Measurements from ENCODE around the gene DHRSX. TPM values are rescaled to one million over a fixed set of nuclear protein-coding genes. Genes with fewer than 3 reads are reported as not detected.
A peak's percentile ranks its signal among the peaks of the same experiment; 100 is the strongest.
"Not testable (repeated sequence)": the region's sequence is repeated elsewhere in the genome, so short reads cannot be mapped to it uniquely, and the experiment has no call there.

DHRSX gene
- polyA plus RNA-seq, 3 donors: 12.9 to 33.2 (median 28.3) TPM

GRCh38 chrX:2272337-2272736 lies 228.4 kb downstream of the DHRSX start:
- no peak overlapping the region for H3K27ac ChIP-seq (ENCODE audit: low read depth in 1 of 2, low read length in 2 of 2)
- intact Hi-C loops (cut with micrococcal nuclease): no loop called here
- Mint-ChIP-seq H3K36me3 (peaks cover 16 to 20% of the 10 kb centered on the region in 2 donors), H3K9me3 (peaks cover 2 to 7% (median 4%) of the 10 kb centered on the region in 7 donors), H3K4me1 (no peaks in the 10 kb centered on the region), H3K4me3 (no peak overlapping the region), H3K27me3 (ENCODE audit: low read depth in 3 of 3) (no peaks in the 10 kb centered on the region), H3K27ac (peak overlapping the region in 1 of 7 donors; percentile 41)
- no peak overlapping the region for H3K9ac ChIP-seq (ENCODE audit: insufficient read depth, low read length, poor library complexity, severe bottlenecking)
- H3K4me3 ChIP-seq (replicated peaks in 1 of 3; ENCODE audit: low read depth in 2 of 3, low read length in 3 of 3): no peak overlapping the region
- no peaks in the 10 kb centered on the region for H3K79me2 ChIP-seq (ENCODE audit: insufficient read depth, low read length)
- H3K4me1 ChIP-seq (ENCODE audit: control insufficient read depth in 1 of 2, insufficient read depth in 2 of 2, low read length in 2 of 2): no peaks in the 10 kb centered on the region
- DNase-seq: no peak
- 100% methylated on average over 2 of the region's 5 CpGs for WGBS (ENCODE audit: insufficient coverage)
- H3K36me3 ChIP-seq (replicated peaks in 1 of 2; ENCODE audit: control insufficient read depth in 1 of 2, insufficient read depth in 2 of 2, low read length in 2 of 2): peaks cover 0 to 17% of the 10 kb centered on the region in 2 donors
- no peak overlapping the region for H2AFZ ChIP-seq (ENCODE audit: insufficient read depth, low read depth, low read length, poor library complexity, severe bottlenecking)
- peaks cover 0 to 6% of the 10 kb centered on the region in 2 donors for H3K9me3 ChIP-seq (replicated peaks in 1 of 2; ENCODE audit: control insufficient read depth in 1 of 2, insufficient read depth in 1 of 2, low read length in 2 of 2)
- no peak for TF ChIP-seq CTCF (IDR thresholded peaks at IDR 0.05)
- no peaks in the 10 kb centered on the region for H3K27me3 ChIP-seq (ENCODE audit: control insufficient read depth in 2 of 2, insufficient read depth in 2 of 2, low read length in 2 of 2)
- no peaks in the 10 kb centered on the region for H4K20me1 ChIP-seq (ENCODE audit: insufficient read depth, low read length)
- no peak overlapping the region for H3K4me2 ChIP-seq (replicated peaks; ENCODE audit: extremely low read depth, low read length, poor library complexity, severe bottlenecking)

GRCh38 chrX:2271595-2271994 lies 229.2 kb downstream of the DHRSX start:
- H3K27me3 Mint-ChIP-seq (ENCODE audit: low read depth in 3 of 3); H3K4me3 ChIP-seq (replicated peaks in 1 of 3; ENCODE audit: low read depth in 2 of 3, low read length in 3 of 3); H3K9me3 ChIP-seq (replicated peaks in 1 of 2; ENCODE audit: control insufficient read depth in 1 of 2, insufficient read depth in 1 of 2, low read length in 2 of 2); H2AFZ ChIP-seq (ENCODE audit: insufficient read depth, low read depth, low read length, poor library complexity, severe bottlenecking); DNase-seq; H3K27me3 ChIP-seq (ENCODE audit: control insufficient read depth in 2 of 2, insufficient read depth in 2 of 2, low read length in 2 of 2); H3K9ac ChIP-seq (ENCODE audit: insufficient read depth, low read length, poor library complexity, severe bottlenecking); H3K4me3 Mint-ChIP-seq; H3K4me1 Mint-ChIP-seq; H3K27ac ChIP-seq (ENCODE audit: low read depth in 1 of 2, low read length in 2 of 2); H4K20me1 ChIP-seq (ENCODE audit: insufficient read depth, low read length); H3K9me3 Mint-ChIP-seq; H3K4me1 ChIP-seq (ENCODE audit: control insufficient read depth in 1 of 2, insufficient read depth in 2 of 2, low read length in 2 of 2); intact Hi-C loops (cut with micrococcal nuclease); H3K4me2 ChIP-seq (replicated peaks; ENCODE audit: extremely low read depth, low read length, poor library complexity, severe bottlenecking); H3K27ac Mint-ChIP-seq; H3K79me2 ChIP-seq (ENCODE audit: insufficient read depth, low read length): not testable (repeated sequence)
- H3K36me3 ChIP-seq (replicated peaks in 1 of 2; ENCODE audit: control insufficient read depth in 1 of 2, insufficient read depth in 2 of 2, low read length in 2 of 2): peaks cover 3 to 21% of the 10 kb centered on the region in 2 donors
- WGBS (ENCODE audit: insufficient coverage): 89% methylated on average over 5 of the region's 10 CpGs
- H3K36me3 Mint-ChIP-seq: peaks cover 21 to 22% of the 10 kb centered on the region in 2 donors

- 93% methylated on average over 4 of the region's 4 CpGs for WGBS (ENCODE audit: insufficient coverage)
- H3K27ac ChIP-seq (ENCODE audit: low read depth in 1 of 2, low read length in 2 of 2); H3K4me3 Mint-ChIP-seq; H3K27me3 ChIP-seq (ENCODE audit: control insufficient read depth in 2 of 2, insufficient read depth in 2 of 2, low read length in 2 of 2); H3K9ac ChIP-seq (ENCODE audit: insufficient read depth, low read length, poor library complexity, severe bottlenecking); intact Hi-C loops (cut with micrococcal nuclease); H3K4me3 ChIP-seq (replicated peaks in 1 of 3; ENCODE audit: low read depth in 2 of 3, low read length in 3 of 3); H2AFZ ChIP-seq (ENCODE audit: insufficient read depth, low read depth, low read length, poor library complexity, severe bottlenecking); H3K9me3 Mint-ChIP-seq; H3K4me1 ChIP-seq (ENCODE audit: control insufficient read depth in 1 of 2, insufficient read depth in 2 of 2, low read length in 2 of 2); DNase-seq; H3K27me3 Mint-ChIP-seq (ENCODE audit: low read depth in 3 of 3); H3K79me2 ChIP-seq (ENCODE audit: insufficient read depth, low read length); H3K27ac Mint-ChIP-seq; H3K4me2 ChIP-seq (replicated peaks; ENCODE audit: extremely low read depth, low read length, poor library complexity, severe bottlenecking); H3K4me1 Mint-ChIP-seq; H3K9me3 ChIP-seq (replicated peaks in 1 of 2; ENCODE audit: control insufficient read depth in 1 of 2, insufficient read depth in 1 of 2, low read length in 2 of 2); H4K20me1 ChIP-seq (ENCODE audit: insufficient read depth, low read length): not testable (repeated sequence)
- H3K36me3 ChIP-seq (replicated peaks in 1 of 2; ENCODE audit: control insufficient read depth in 1 of 2, insufficient read depth in 2 of 2, low read length in 2 of 2): peaks cover 10 to 29% of the 10 kb centered on the region in 2 donors
- peaks cover 29% of the 10 kb centered on the region in 2 donors for H3K36me3 Mint-ChIP-seq
Measured at GRCh38 chrX:2270783-2271182, 230.0 kb downstream of the DHRSX start.

Measured in CD14-positive monocyte (primary cell).